NK-92 (cell line): ENCODE data around the gene PPP3R2.

Source experiments
- DNase-seq: peaks from one replicate; lab custom pipeline; 2025; ENCODE audit not compliant: unreplicated experiment; lab: John Stamatoyannopoulos, UW

The PPP3R2 gene

GRCh38 chr9:101594796-101595195 is at the start of gene PPP3R2:
TSS of gene PPP3R2 (minus strand) at chr9:101594969. CDS start at chr9:101594921, 48 bp downstream.
- no peak for DNase-seq

GRCh38 chr9:101639785-101640665 is 45.3 kb upstream of the PPP3R2 start:
- no peak for DNase-seq

- DNase-seq, result no peak
Measured at GRCh38 chr9:101639311-101639710, 44.5 kb upstream of the PPP3R2 start.

GRCh38 chr9:101636247-101636646 is 41.5 kb upstream of the PPP3R2 start:
- DNase-seq, result no peak

GRCh38 chr9:101635473-101635872 is 40.7 kb upstream of the PPP3R2 start:
- DNase-seq, result no peak

- DNase-seq, result no peak
Measured at GRCh38 chr9:101634741-101635409, 40.1 kb upstream of the PPP3R2 start.

- no peak for DNase-seq
Measured at GRCh38 chr9:101632611-101633010, 37.8 kb upstream of the PPP3R2 start.

- DNase-seq, result no peak
Measured at GRCh38 chr9:101631892-101632291, 37.1 kb upstream of the PPP3R2 start.

- DNase-seq, result no peak
Measured at GRCh38 chr9:101629636-101630035, 34.9 kb upstream of the PPP3R2 start.

GRCh38 chr9:101628173-101628572 is 33.4 kb upstream of the PPP3R2 start:
- DNase-seq, result no peak

GRCh38 chr9:101626295-101626694 is 31.5 kb upstream of the PPP3R2 start:
- no peak for DNase-seq

GRCh38 chr9:101625876-101626275 is 31.1 kb upstream of the PPP3R2 start:
- DNase-seq, result no peak

GRCh38 chr9:101620452-101620851 is 25.7 kb upstream of the PPP3R2 start:
- no peak for DNase-seq

- no peak for DNase-seq
Measured at GRCh38 chr9:101618698-101619097, 23.9 kb upstream of the PPP3R2 start.

- no peak for DNase-seq
Measured at GRCh38 chr9:101605547-101605946, 10.8 kb upstream of the PPP3R2 start.

- DNase-seq, result no peak
Measured at GRCh38 chr9:101604296-101604695, 9.5 kb upstream of the PPP3R2 start.

- no peak for DNase-seq
Measured at GRCh38 chr9:101601904-101602765, 7.4 kb upstream of the PPP3R2 start.

- DNase-seq, result no peak
Measured at GRCh38 chr9:101593345-101593744, 1.4 kb downstream of the PPP3R2 start.

GRCh38 chr9:101592788-101593187 is 2.0 kb downstream of the PPP3R2 start:
- no peak for DNase-seq

- no peak for DNase-seq
Measured at GRCh38 chr9:101591787-101592446, 2.9 kb downstream of the PPP3R2 start.

- DNase-seq, result no peak
Measured at GRCh38 chr9:101590901-101591300, 3.9 kb downstream of the PPP3R2 start.
